SK-N-SH (cell line): ENCODE results near the gene RGS7. TPM values are rescaled to one million over a fixed set of nuclear protein-coding genes. Genes with fewer than 3 reads are reported as not detected.

Source experiments
- CTCF ChIA-PET: fragments of 300-600, 350-600 bp; formaldehyde crosslinking; extraction: SDS; loops from one replicate; lab custom pipeline; 2021; lab: Yijun Ruan, JAX
- POLR2A ChIA-PET: fragments of 350-600 bp; sonication (Branson Sonifier 250); formaldehyde crosslinking; extraction: SDS; loops from one replicate; lab custom pipeline; 2020; ENCODE audit warnings: antibody characterized with exemption, inconsistent platforms; lab: Yijun Ruan, JAX
- DNase-seq: peaks from one replicate; pipeline ENCODE4 v3.0.0; 2012
- H2AFZ ChIP-seq: fragments of 200-600 bp; sonication (generic); 2 replicates; pipeline ENCODE4 v1.8.1; 2016; ENCODE audit warnings: antibody characterized with exemption, mild to moderate bottlenecking, low read depth
- H3F3A ChIP-seq: fragments of 200-600 bp; sonication (generic); replicated peaks from 2 replicates; pipeline ENCODE3; 2016; ENCODE audit warnings: antibody characterized with exemption, mild to moderate bottlenecking; ENCODE audit not compliant: insufficient read depth
- H3K27ac ChIP-seq, 2 experiments: fragments of 200-500 bp in 1 of 2; fragments of 200-600 bp in 1 of 2; sonication (Bioruptor generic) in 1 of 2; sonication (generic), shearing (Covaris generic) in 1 of 2; 2 replicates each; pipeline versions ENCODE4 v1.5.1 to v1.6.1; 2014 to 2016; ENCODE audit warnings: low read depth in 2 of 2, inconsistent platforms in 1 of 2, low read length in 1 of 2, mild to moderate bottlenecking in 1 of 2, mixed read lengths in 1 of 2
- H3K27me3 ChIP-seq: fragments of 200-600 bp; sonication (generic), shearing (Covaris generic); 2 replicates; pipeline ENCODE4 v1.6.1; 2016; ENCODE audit warnings: mixed run types; ENCODE audit not compliant: insufficient read depth
- H3K36me3 ChIP-seq, 2 experiments: fragments of 200-500 bp in 1 of 2; fragments of 200-600 bp in 1 of 2; sonication (Bioruptor generic) in 1 of 2; sonication (generic) in 1 of 2; replicated peaks in 1 of 2; 2 replicates each; pipeline versions ENCODE3 to v1.5.1; 2014 to 2016; ENCODE audit warnings: low read length in 1 of 2, mild to moderate bottlenecking in 1 of 2; ENCODE audit not compliant: insufficient read depth in 2 of 2, control insufficient read depth in 1 of 2
- H3K4me1 ChIP-seq, 2 experiments: fragments of 200-500 bp in 1 of 2; fragments of 200-600 bp in 1 of 2; sonication (Bioruptor generic) in 1 of 2; sonication (generic), shearing (Covaris generic) in 1 of 2; 2 replicates each; pipeline versions ENCODE4 v1.5.1 to v1.6.1; 2014 to 2016; ENCODE audit warnings: low read depth in 1 of 2, low read length in 1 of 2, mixed run types in 1 of 2; ENCODE audit not compliant: insufficient read depth in 2 of 2, control insufficient read depth in 1 of 2
- H3K4me2 ChIP-seq: fragments of 200-600 bp; sonication (generic), shearing (Covaris generic); 2 replicates; pipeline ENCODE4 v1.6.1; 2017; ENCODE audit warnings: mixed run types
- H3K4me3 ChIP-seq, 2 experiments: fragments of 200-500 bp in 1 of 2; fragments of 200-600 bp in 1 of 2; sonication (Bioruptor generic) in 1 of 2; sonication (generic), shearing (Covaris generic) in 1 of 2; 2 replicates each; pipeline versions ENCODE4 v1.5.1 to v1.8.1; 2014 to 2016; ENCODE audit warnings: low read depth in 2 of 2, inconsistent platforms in 1 of 2, low read length in 1 of 2, mild to moderate bottlenecking in 1 of 2, mixed read lengths in 1 of 2, moderate library complexity in 1 of 2
- H3K79me2 ChIP-seq: fragments of 200-600 bp; sonication (generic); 2 replicates; pipeline ENCODE4 v1.8.1; 2017; ENCODE audit warnings: mild to moderate bottlenecking; ENCODE audit not compliant: insufficient read depth
- H3K9ac ChIP-seq: fragments of 200-600 bp; sonication (generic); 2 replicates; pipeline ENCODE4 v1.6.1; 2017; ENCODE audit warnings: mixed run types
- H3K9me2 ChIP-seq: fragments of 200-600 bp; sonication (generic); 2 replicates; pipeline ENCODE4 v1.6.1; 2017; ENCODE audit warnings: mixed run types
- H3K9me3 ChIP-seq: fragments of 200-600 bp; sonication (generic); 2 replicates; pipeline ENCODE4 v1.6.1; 2017; ENCODE audit warnings: mixed run types, mild to moderate bottlenecking, moderate library complexity
- H4K20me1 ChIP-seq: fragments of 200-600 bp; sonication (generic); 2 replicates; pipeline ENCODE4 v1.6.1; 2017; ENCODE audit warnings: mild to moderate bottlenecking, mixed run types; ENCODE audit not compliant: insufficient read depth
- CHD2 ChIP-seq: fragments of 150-350 bp; IDR thresholded peaks from 2 replicates; pipeline ENCODE4 v1.6.1; 2018; ENCODE audit warnings: low read length; ENCODE audit not compliant: partially characterized antibody
- CTCF ChIP-seq: fragments of 200-600 bp; sonication (generic); IDR thresholded peaks from 2 replicates; pipeline ENCODE4 v1.6.1; 2017; ENCODE audit warnings: antibody characterized with exemption, mild to moderate bottlenecking, moderate library complexity
- ELF1 ChIP-seq: IDR thresholded peaks from 2 replicates; pipeline ENCODE4 v1.4.0; 2012
- EZH2phosphoT487 ChIP-seq: fragments of 200-600 bp; sonication (generic); IDR thresholded peaks from 2 replicates; pipeline ENCODE4 v1.6.1; 2017; ENCODE audit warnings: low read depth, mixed run types, mild to moderate bottlenecking, antibody characterized with exemption, moderate library complexity, borderline replicate concordance
- FOSL2 ChIP-seq: IDR thresholded peaks from 2 replicates; pipeline ENCODE4 v1.4.0; 2012; ENCODE audit warnings: low read depth, mild to moderate bottlenecking, moderate library complexity, borderline replicate concordance
- GABPA ChIP-seq: IDR thresholded peaks from 2 replicates; pipeline ENCODE4 v1.4.0; 2012; ENCODE audit warnings: low read depth, mild to moderate bottlenecking
- IRF3 ChIP-seq: fragments of 150-350 bp; IDR thresholded peaks from 2 replicates; pipeline ENCODE4 v1.6.1; 2016; ENCODE audit warnings: mild to moderate bottlenecking, low read depth, low read length
- JUND ChIP-seq: IDR thresholded peaks from 2 replicates; pipeline ENCODE4 v1.4.0; 2012
- MAX ChIP-seq: IDR thresholded peaks from 2 replicates; pipeline ENCODE4 v1.4.0; 2012; ENCODE audit warnings: low read depth
- NFIC ChIP-seq: IDR thresholded peaks from 2 replicates; pipeline ENCODE4 v1.4.0; 2012; ENCODE audit warnings: borderline replicate concordance
- PBX3 ChIP-seq: IDR thresholded peaks from 2 replicates; pipeline ENCODE4; 2012
- POLR2AphosphoS5 ChIP-seq: IDR thresholded peaks from 2 replicates; pipeline ENCODE4 v1.6.1; 2012; ENCODE audit warnings: low read depth, low read length
- RCOR1 ChIP-seq: fragments of 150-350 bp; IDR thresholded peaks from 2 replicates; pipeline ENCODE4 v1.6.1; 2017; ENCODE audit warnings: antibody characterized with exemption, low read length
- REST ChIP-seq: IDR thresholded peaks from 2 replicates; pipeline ENCODE4 v1.6.1; 2012; ENCODE audit warnings: mild to moderate bottlenecking, low read depth, low read length, moderate library complexity
- SIN3A ChIP-seq: IDR thresholded peaks from 2 replicates; pipeline ENCODE4 v1.6.1; 2012; ENCODE audit warnings: low read depth, mild to moderate bottlenecking, low read length, moderate library complexity, borderline replicate concordance
- TCF12 ChIP-seq: IDR thresholded peaks from 2 replicates; pipeline ENCODE4 v1.4.0; 2012
- WGBS: methylation state at CpG from one replicate; pipeline ENCODE4 v1.1.6; 2017; ENCODE audit warnings: low lambda C conversion rate; 5-methylcytosine and 5-hydroxymethylcytosine counted together
- polyA plus RNA-seq, 3 experiments: library from polyadenylated mRNA; depleted of rRNA; stranded (reverse); fragments of >200 nt; gene quantifications; 2 replicates each; pipeline ENCODE4 v1.2.3, GENCODE V29; 2012

Gene RGS7
- polyA plus RNA-seq, 1 of the 3 experiments (the other 2 are of a cell fraction), result 0.36 TPM

- Histone ChIP-seq H3K4me2 (no peak overlapping the region), H3F3A (no peaks in the 10 kb centered on the region), H3K79me2 (no peaks in the 10 kb centered on the region), H3K9me2 (no peaks in the 10 kb centered on the region), H3K4me3 (no peak overlapping the region), H3K27ac (no peak overlapping the region), H3K4me1 (peaks cover 0 to 6% of the 10 kb centered on the region in 2 experiments; a peak in 2 of 4 replicates), H4K20me1 (no peaks in the 10 kb centered on the region), H3K36me3 (no peaks in the 10 kb centered on the region)
- 11% methylated on average over 1 of the region's 1 CpG for WGBS
- ChIA-PET POLR2A (no interaction called here), CTCF (no interaction called here)
- no peak for DNase-seq
- TF ChIP-seq NFIC, result peak; percentile 5; the same call in 1 of the 2 replicates
- TF ChIP-seq FOSL2, result peak; percentile 60; the same call in 1 of the 2 replicates
- no peak for TF ChIP-seq SIN3A
- peak; percentile 41 for TF ChIP-seq TCF12
- TF ChIP-seq JUND, result peak; percentile 28; the same call in 1 of the 2 replicates
- TF ChIP-seq PBX3, result peak; percentile 48
- TF ChIP-seq, all 33 proteins: peak for 5
- Histone ChIP-seq H2AFZ (no peak overlapping the region), H3K27me3 (no peaks in the 10 kb centered on the region), H3K9me3 (no peaks in the 10 kb centered on the region), H3K9ac (no peak overlapping the region)
These were observed 560.0 kb downstream of the RGS7 start for GRCh38 chr1:240797050-240797449.

- no peaks in the 10 kb centered on the region for H3K9me2 ChIP-seq
- no peak overlapping the region for H2AFZ ChIP-seq
- no peak overlapping the region for H3K4me2 ChIP-seq
- no peaks in the 10 kb centered on the region for H3K27me3 ChIP-seq
- no peaks in the 10 kb centered on the region; a peak in 1 of 4 replicates for H3K4me1 ChIP-seq
- H3K36me3 ChIP-seq, result no peaks in the 10 kb centered on the region
- 76% methylated on average over 5 of the region's 6 CpGs for WGBS
- ChIA-PET CTCF (interaction anchor here (1.0 kb wide), 1 partner anchor 30 kb away, joined by 3 read pairs; no protein-coding TSS in a partner anchor), POLR2A (no interaction called here)
- no peaks in the 10 kb centered on the region for H4K20me1 ChIP-seq
- no peak for DNase-seq
- no peak overlapping the region for H3K27ac ChIP-seq
- no peaks in the 10 kb centered on the region for H3K79me2 ChIP-seq
- no peaks in the 10 kb centered on the region for H3K9me3 ChIP-seq
- no peaks in the 10 kb centered on the region for H3F3A ChIP-seq
- H3K9ac ChIP-seq, result no peak overlapping the region
- H3K4me3 ChIP-seq, result no peak overlapping the region
- no peak for TF ChIP-seq EZH2phosphoT487
- TF ChIP-seq GABPA, result no peak
- TF ChIP-seq PBX3, result no peak
- no peak for TF ChIP-seq RCOR1
- TF ChIP-seq FOSL2, result no peak
- TF ChIP-seq JUND, result no peak
- no peak for TF ChIP-seq CTCF
- no peak for TF ChIP-seq MAX
- no peak for TF ChIP-seq ELF1
- TF ChIP-seq IRF3, result no peak
- TF ChIP-seq CHD2, result no peak
- no peak for TF ChIP-seq POLR2AphosphoS5
- no peak for TF ChIP-seq REST
These were observed 562.8 kb downstream of the RGS7 start for GRCh38 chr1:240794046-240794843.
